Smooth muscle cell (in vitro differentiated cells): ENCODE results near the gene COA4. TPM values are rescaled to one million over a fixed set of nuclear protein-coding genes. Genes with fewer than 3 reads are reported as not detected.

ENCODE experiments used
- DNase-seq: peaks from one replicate; lab custom pipeline; 2025; ENCODE audit not compliant: unreplicated experiment; lab: John Stamatoyannopoulos, UW
- H2AFZ ChIP-seq: fragments of 200-600 bp; sonication (generic); 2 replicates; pipeline ENCODE4 v1.6.0; 2016; ENCODE audit warnings: antibody characterized with exemption, low read depth, mild to moderate bottlenecking
- H3F3A ChIP-seq: fragments of 200-600 bp; sonication (generic); 2 replicates; pipeline ENCODE4 v1.6.0; 2017; ENCODE audit warnings: antibody characterized with exemption, low read depth
- H3K27ac ChIP-seq: fragments of 200-600 bp; sonication (generic); 2 replicates; pipeline ENCODE4 v1.5.1; 2016; ENCODE audit warnings: low read depth, mild to moderate bottlenecking
- H3K27me3 ChIP-seq: fragments of 200-600 bp; sonication (generic); 2 replicates; pipeline ENCODE4 v1.6.1; 2016; ENCODE audit warnings: low read depth, mild to moderate bottlenecking
- H3K36me3 ChIP-seq: fragments of 200-600 bp; sonication (generic); 2 replicates; pipeline ENCODE4 v1.5.1; 2016; ENCODE audit warnings: low read depth
- H3K4me1 ChIP-seq: fragments of 200-600 bp; sonication (generic); 2 replicates; pipeline ENCODE4 v1.5.1; 2016; ENCODE audit warnings: low read depth
- H3K4me2 ChIP-seq: fragments of 200-600 bp; sonication (generic); 2 replicates; pipeline ENCODE4 v1.6.0; 2016; ENCODE audit warnings: mild to moderate bottlenecking
- H3K4me3 ChIP-seq: fragments of 200-600 bp; sonication (generic); 2 replicates; pipeline ENCODE4 v1.5.1; 2016; ENCODE audit warnings: mild to moderate bottlenecking
- H3K79me2 ChIP-seq: fragments of 200-600 bp; sonication (generic); 2 replicates; pipeline ENCODE4 v1.6.0; 2016; ENCODE audit warnings: low read depth, mild to moderate bottlenecking
- H3K9ac ChIP-seq: fragments of 200-600 bp; sonication (generic); 2 replicates; pipeline ENCODE4 v1.6.0; 2016; ENCODE audit warnings: low read depth
- H3K9me3 ChIP-seq: fragments of 200-600 bp; sonication (generic); replicated peaks from 2 replicates; pipeline ENCODE4 v1.5.1; 2016; ENCODE audit warnings: low read depth
- H4K20me1 ChIP-seq: fragments of 200-600 bp; sonication (generic); 2 replicates; pipeline ENCODE4 v1.6.0; 2016; ENCODE audit warnings: low read depth
- WGBS: methylation state at CpG from one replicate; pipeline ENCODE4 v1.1.7; 2016; ENCODE audit warnings: low lambda C conversion rate; 5-methylcytosine and 5-hydroxymethylcytosine counted together
- polyA plus RNA-seq: library from polyadenylated mRNA; unstranded; fragments of >200 nt; fragmentation: Nextera tagmentation; extraction: Ambion mirVana; gene quantifications from 2 replicates; pipeline ENCODE4 v1.2.1, GENCODE V29; 2016
- total RNA-seq: library from RNA; depleted of rRNA; stranded (reverse); fragments of >200 nt; gene quantifications from 2 replicates; pipeline ENCODE4 v1.2.3, GENCODE V29; 2014
- TF ChIP-seq, protein P1 (sequence below): fragments of 200-600 bp; sonication (generic); IDR thresholded peaks from 2 replicates; pipeline ENCODE4 v1.5.1; 2017; ENCODE audit warnings: borderline replicate concordance, mild to moderate bottlenecking, antibody characterized with exemption; ENCODE audit not compliant: insufficient read depth, poor library complexity, severe bottlenecking

Gene COA4
- total RNA-seq, result 52.4 and 54.0 TPM in 2 replicates
- polyA plus RNA-seq, result 44.1 and 50.6 TPM in 2 replicates

DNA sequence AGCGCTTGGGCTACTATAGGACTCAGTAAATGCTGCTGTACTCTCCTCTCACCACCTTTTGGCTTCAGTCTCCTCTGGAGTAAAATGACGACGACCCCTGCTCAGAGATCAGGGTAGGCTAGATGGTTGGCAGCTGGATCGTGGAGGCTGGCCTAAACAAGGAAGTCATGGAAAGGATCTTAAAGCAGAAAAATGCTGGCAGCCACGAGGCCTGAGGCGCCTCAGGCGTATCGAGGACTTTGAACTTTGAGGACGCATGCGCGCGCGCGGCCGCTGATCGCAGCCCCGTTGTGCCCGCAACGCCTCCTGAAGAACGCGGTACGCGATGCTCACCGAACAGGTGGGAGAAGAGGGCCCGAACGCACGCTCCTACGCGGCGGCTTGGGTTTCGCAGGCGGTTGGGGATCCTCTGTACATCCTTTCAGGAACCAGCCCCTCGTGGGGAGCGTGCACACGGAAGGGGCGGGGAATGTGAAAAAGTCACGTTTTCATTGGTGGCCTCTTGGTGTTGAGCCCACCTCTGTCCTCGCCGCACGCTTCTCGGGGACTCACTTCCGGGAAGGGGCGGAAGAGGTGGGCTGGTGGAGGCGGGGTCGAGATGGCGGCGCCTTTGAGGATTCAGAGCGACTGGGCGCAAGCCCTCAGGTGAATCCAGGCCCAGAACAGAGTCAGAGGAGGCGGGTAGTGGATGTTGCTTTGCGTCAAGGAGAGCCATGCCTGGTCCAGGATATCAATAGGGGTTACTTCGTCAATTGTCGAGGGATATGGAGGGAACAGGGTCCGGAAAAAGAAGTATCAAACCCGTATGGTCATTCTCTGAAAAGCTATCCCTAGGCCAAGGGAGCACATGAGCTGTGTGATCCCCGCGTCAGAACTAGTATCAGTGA, at the start of gene COA4, which contains the start of gene PAAF1:
Gene COA4, minus strand, starts transcription at position 423 of the 887 bp plus-strand sequence. CDS start 3,468 bp downstream, outside the sequence.
Gene PAAF1, plus strand, starts transcription at position 576 of the 887 bp plus-strand sequence. Its CDS starts 23 bp downstream, at position 599.
- 2% methylated on average over 52 of the region's 57 CpGs for WGBS
- Histone ChIP-seq H3K27ac (peak within 1 kb of the TSS; percentile 81), H3K36me3 (peaks cover 6% of the 10 kb centered on the region), H3K9ac (peak within 1 kb of the TSS; percentile 67), H3K9me3 (no peaks in the 10 kb centered on the region), H4K20me1 (no peaks in the 10 kb centered on the region), H3K4me3 (peak within 1 kb of the TSS; percentile 67), H3K4me2 (peak within 1 kb of the TSS; percentile 91), H2AFZ (peak within 1 kb of the TSS; percentile 91), H3K79me2 (peaks cover 23% of the 10 kb centered on the region), H3K27me3 (no peaks in the 10 kb centered on the region), H3F3A (no peaks in the 10 kb centered on the region), H3K4me1 (peaks cover 14% of the 10 kb centered on the region)
- TF ChIP-seq, protein P1, sequence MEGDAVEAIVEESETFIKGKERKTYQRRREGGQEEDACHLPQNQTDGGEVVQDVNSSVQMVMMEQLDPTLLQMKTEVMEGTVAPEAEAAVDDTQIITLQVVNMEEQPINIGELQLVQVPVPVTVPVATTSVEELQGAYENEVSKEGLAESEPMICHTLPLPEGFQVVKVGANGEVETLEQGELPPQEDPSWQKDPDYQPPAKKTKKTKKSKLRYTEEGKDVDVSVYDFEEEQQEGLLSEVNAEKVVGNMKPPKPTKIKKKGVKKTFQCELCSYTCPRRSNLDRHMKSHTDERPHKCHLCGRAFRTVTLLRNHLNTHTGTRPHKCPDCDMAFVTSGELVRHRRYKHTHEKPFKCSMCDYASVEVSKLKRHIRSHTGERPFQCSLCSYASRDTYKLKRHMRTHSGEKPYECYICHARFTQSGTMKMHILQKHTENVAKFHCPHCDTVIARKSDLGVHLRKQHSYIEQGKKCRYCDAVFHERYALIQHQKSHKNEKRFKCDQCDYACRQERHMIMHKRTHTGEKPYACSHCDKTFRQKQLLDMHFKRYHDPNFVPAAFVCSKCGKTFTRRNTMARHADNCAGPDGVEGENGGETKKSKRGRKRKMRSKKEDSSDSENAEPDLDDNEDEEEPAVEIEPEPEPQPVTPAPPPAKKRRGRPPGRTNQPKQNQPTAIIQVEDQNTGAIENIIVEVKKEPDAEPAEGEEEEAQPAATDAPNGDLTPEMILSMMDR, result no peak
- DNase-seq, result peak; percentile 64

GRCh38 chr11:73921180-73921579, 44.5 kb upstream of the COA4 start:
- H3K9me3 ChIP-seq, result no peaks in the 10 kb centered on the region
- 96% methylated on average over 4 of the region's 4 CpGs for WGBS
- no peak overlapping the region for H3K4me3 ChIP-seq
- no peak overlapping the region for H2AFZ ChIP-seq
- H4K20me1 ChIP-seq, result no peaks in the 10 kb centered on the region
- no peaks in the 10 kb centered on the region for H3K4me1 ChIP-seq
- H3K9ac ChIP-seq, result no peak overlapping the region
- TF ChIP-seq, protein P1, result no peak
- H3F3A ChIP-seq, result no peaks in the 10 kb centered on the region
- no peak overlapping the region for H3K4me2 ChIP-seq
- no peak overlapping the region for H3K27ac ChIP-seq
- DNase-seq, result no peak
- H3K27me3 ChIP-seq, result no peaks in the 10 kb centered on the region
- H3K36me3 ChIP-seq, result peaks cover 12% of the 10 kb centered on the region
- H3K79me2 ChIP-seq, result no peaks in the 10 kb centered on the region

DNA sequence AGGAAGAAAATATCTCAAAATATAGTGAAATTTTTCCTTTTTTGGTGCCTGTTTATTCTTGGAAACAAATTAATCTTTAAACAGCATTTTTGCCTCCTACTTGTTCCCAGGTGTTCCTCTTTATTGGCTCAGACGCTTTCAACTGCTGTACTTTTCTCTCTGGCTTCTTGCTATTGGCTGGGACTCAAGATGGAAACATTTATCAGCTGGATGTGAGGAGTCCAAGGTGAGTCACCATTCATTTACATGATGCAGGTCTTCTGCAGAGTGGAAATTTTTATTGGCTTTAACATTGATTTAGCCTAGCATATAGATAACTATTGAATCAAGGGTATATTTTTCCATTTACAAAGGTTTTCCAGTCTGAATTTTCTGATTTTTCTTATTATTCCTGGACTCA, 39.8 kb upstream of the COA4 start:
- H3K4me2 ChIP-seq, result no peak overlapping the region
- H3K4me1 ChIP-seq, result no peaks in the 10 kb centered on the region
- no peak overlapping the region for H2AFZ ChIP-seq
- H4K20me1 ChIP-seq, result no peaks in the 10 kb centered on the region
- DNase-seq, result no peak
- H3K36me3 ChIP-seq, result peaks cover 8% of the 10 kb centered on the region
- H3K27me3 ChIP-seq, result no peaks in the 10 kb centered on the region
- H3K9ac ChIP-seq, result no peak overlapping the region
- no peaks in the 10 kb centered on the region for H3K79me2 ChIP-seq
- no peak overlapping the region for H3K27ac ChIP-seq
- TF ChIP-seq, protein P1, result no peak
- H3F3A ChIP-seq, result no peaks in the 10 kb centered on the region
- no peaks in the 10 kb centered on the region for H3K9me3 ChIP-seq
- WGBS, result 85% methylated on average over 1 of the region's 1 CpG
- H3K4me3 ChIP-seq, result no peak overlapping the region
